Memory B cell (primary cell): ENCODE data around the gene FGF16.

Experiments used
- ATAC-seq: fragments of 150-1000 bp; cut with Tn5 transposase; 2 replicates; pipeline ENCODE4 v1.10.0; 2021; ENCODE audit warnings: low read depth, mild to moderate bottlenecking, moderate library complexity
- DNase-seq, 2 donors: peaks; one replicate each; pipeline ENCODE4 v3.0.0; 2022; ENCODE audit warnings: low spot score in 2 of 2
- H3K27ac Mint-ChIP-seq: one replicate; pipeline ENCODE4 v1.8.0; 2022; ENCODE audit warnings: mild to moderate bottlenecking, moderate library complexity, mixed read lengths
- H3K27me3 Mint-ChIP-seq: one replicate; pipeline ENCODE4 v1.8.0; 2022; ENCODE audit warnings: mixed read lengths
- H3K36me3 Mint-ChIP-seq: one replicate; pipeline ENCODE4 v1.8.0; 2022; ENCODE audit warnings: mild to moderate bottlenecking, mixed read lengths
- H3K4me1 Mint-ChIP-seq: one replicate; pipeline ENCODE4 v1.8.0; 2022; ENCODE audit warnings: mixed read lengths
- H3K4me3 Mint-ChIP-seq: one replicate; pipeline ENCODE4 v1.8.0; 2022; ENCODE audit warnings: mild to moderate bottlenecking, moderate library complexity, mixed read lengths
- H3K9me3 Mint-ChIP-seq: one replicate; pipeline ENCODE4 v1.8.0; 2022; ENCODE audit warnings: mixed read lengths

The FGF16 gene

GRCh38 chrX:77436271-77436670, 10.9 kb upstream of the FGF16 start:
- Mint-ChIP-seq H3K4me3 (no peak overlapping the region), H3K4me1 (no peaks in the 10 kb centered on the region), H3K27me3 (peaks cover 2% of the 10 kb centered on the region), H3K36me3 (no peaks in the 10 kb centered on the region), H3K27ac (no peak overlapping the region), H3K9me3 (no peaks in the 10 kb centered on the region)
- DNase-seq, result no peak
- no peak for ATAC-seq

GRCh38 chrX:77436682-77437081, 10.5 kb upstream of the FGF16 start:
- Mint-ChIP-seq H3K27ac (no peak overlapping the region), H3K9me3 (no peaks in the 10 kb centered on the region), H3K36me3 (no peaks in the 10 kb centered on the region), H3K4me1 (peaks cover 2% of the 10 kb centered on the region), H3K27me3 (peaks cover 4% of the 10 kb centered on the region), H3K4me3 (no peak overlapping the region)
- no peak for DNase-seq
- no peak for ATAC-seq

- Mint-ChIP-seq H3K4me1 (peaks cover 3% of the 10 kb centered on the region), H3K27me3 (peaks cover 16% of the 10 kb centered on the region), H3K27ac (no peak overlapping the region), H3K4me3 (no peak overlapping the region), H3K36me3 (no peaks in the 10 kb centered on the region), H3K9me3 (no peaks in the 10 kb centered on the region)
- DNase-seq, result no peak
- ATAC-seq, result no peak
Measured at GRCh38 chrX:77440330-77440729, 6.9 kb upstream of the FGF16 start.

GRCh38 chrX:77441033-77441432, 6.2 kb upstream of the FGF16 start:
- no peak for ATAC-seq
- no peak overlapping the region for H3K27ac Mint-ChIP-seq

GRCh38 chrX:77441479-77441878, 5.7 kb upstream of the FGF16 start:
- ATAC-seq (no peak), DNase-seq (no peak)
- Mint-ChIP-seq H3K4me1 (peaks cover 3% of the 10 kb centered on the region), H3K27ac (no peak overlapping the region), H3K4me3 (no peak overlapping the region), H3K27me3 (peaks cover 20% of the 10 kb centered on the region), H3K36me3 (no peaks in the 10 kb centered on the region), H3K9me3 (no peaks in the 10 kb centered on the region)

More at GRCh38 chrX:77441033-77441432, 6.2 kb upstream of the FGF16 start:
- no peak for DNase-seq
- no peak overlapping the region for H3K4me3 Mint-ChIP-seq
- no peaks in the 10 kb centered on the region for H3K9me3 Mint-ChIP-seq
- peaks cover 20% of the 10 kb centered on the region for H3K27me3 Mint-ChIP-seq
- H3K36me3 Mint-ChIP-seq, result no peaks in the 10 kb centered on the region
- peaks cover 3% of the 10 kb centered on the region for H3K4me1 Mint-ChIP-seq

GRCh38 chrX:77442728-77443127, 4.5 kb upstream of the FGF16 start:
- Mint-ChIP-seq H3K4me1 (peaks cover 6% of the 10 kb centered on the region), H3K9me3 (no peaks in the 10 kb centered on the region), H3K27me3 (peaks cover 20% of the 10 kb centered on the region), H3K27ac (no peak overlapping the region), H3K4me3 (no peak overlapping the region), H3K36me3 (no peaks in the 10 kb centered on the region)
- ATAC-seq (no peak), DNase-seq (no peak)

- no peaks in the 10 kb centered on the region for H3K36me3 Mint-ChIP-seq
- ATAC-seq, result no peak
- no peak for DNase-seq
- H3K27me3 Mint-ChIP-seq, result peaks cover 25% of the 10 kb centered on the region
- H3K4me3 Mint-ChIP-seq, result no peak overlapping the region
- peaks cover 6% of the 10 kb centered on the region for H3K4me1 Mint-ChIP-seq
- no peaks in the 10 kb centered on the region for H3K9me3 Mint-ChIP-seq
- H3K27ac Mint-ChIP-seq, result no peak overlapping the region
Measured at GRCh38 chrX:77444075-77444474, 3.1 kb upstream of the FGF16 start.

GRCh38 chrX:77444545-77444944, 2.6 kb upstream of the FGF16 start:
- DNase-seq (no peak), ATAC-seq (no peak)
- H3K27ac Mint-ChIP-seq, result no peak overlapping the region
- no peaks in the 10 kb centered on the region for H3K36me3 Mint-ChIP-seq
- H3K9me3 Mint-ChIP-seq, result no peaks in the 10 kb centered on the region
- peaks cover 26% of the 10 kb centered on the region for H3K27me3 Mint-ChIP-seq
- H3K4me3 Mint-ChIP-seq, result no peak overlapping the region
- peaks cover 6% of the 10 kb centered on the region for H3K4me1 Mint-ChIP-seq

- peak overlapping the region; percentile 73 for H3K4me3 Mint-ChIP-seq
- ATAC-seq, result no peak
- H3K4me1 Mint-ChIP-seq, result peaks cover 6% of the 10 kb centered on the region
- peaks cover 26% of the 10 kb centered on the region for H3K27me3 Mint-ChIP-seq
- H3K36me3 Mint-ChIP-seq, result no peaks in the 10 kb centered on the region
- H3K9me3 Mint-ChIP-seq, result no peaks in the 10 kb centered on the region
- H3K27ac Mint-ChIP-seq, result no peak overlapping the region
- no peak for DNase-seq
Measured at GRCh38 chrX:77446029-77446585, 1.1 kb upstream of the FGF16 start.

GRCh38 chrX:77447653-77448569, 722 bp downstream of the FGF16 start:
- DNase-seq, result no peak
- Mint-ChIP-seq H3K4me1 (peaks cover 4% of the 10 kb centered on the region), H3K36me3 (no peaks in the 10 kb centered on the region), H3K4me3 (peak overlapping the region; percentile 43), H3K27ac (no peak overlapping the region), H3K27me3 (peaks cover 21% of the 10 kb centered on the region), H3K9me3 (no peaks in the 10 kb centered on the region)
- ATAC-seq, result peak; percentile 15

- H3K4me3 Mint-ChIP-seq, result no peak overlapping the region
- H3K36me3 Mint-ChIP-seq, result no peaks in the 10 kb centered on the region
- no peak for ATAC-seq
- no peak for DNase-seq
- H3K27me3 Mint-ChIP-seq, result peaks cover 11% of the 10 kb centered on the region
- no peak overlapping the region for H3K27ac Mint-ChIP-seq
- peaks cover 3% of the 10 kb centered on the region for H3K4me1 Mint-ChIP-seq
- H3K9me3 Mint-ChIP-seq, result no peaks in the 10 kb centered on the region
Measured at GRCh38 chrX:77450415-77450814, 3.2 kb downstream of the FGF16 start.

GRCh38 chrX:77450996-77451395, 3.8 kb downstream of the FGF16 start:
- H3K27me3 Mint-ChIP-seq, result peaks cover 7% of the 10 kb centered on the region

GRCh38 chrX:77453190-77453589, 6.0 kb downstream of the FGF16 start:
- Mint-ChIP-seq H3K4me1 (no peaks in the 10 kb centered on the region), H3K4me3 (no peak overlapping the region), H3K27ac (no peak overlapping the region), H3K9me3 (no peaks in the 10 kb centered on the region), H3K36me3 (no peaks in the 10 kb centered on the region), H3K27me3 (peaks cover 5% of the 10 kb centered on the region)
- ATAC-seq (no peak), DNase-seq (no peak)

More at GRCh38 chrX:77450996-77451395, 3.8 kb downstream of the FGF16 start:
- DNase-seq, result no peak
- Mint-ChIP-seq H3K9me3 (no peaks in the 10 kb centered on the region), H3K27ac (no peak overlapping the region), H3K4me1 (peaks cover 3% of the 10 kb centered on the region), H3K4me3 (no peak overlapping the region), H3K36me3 (no peaks in the 10 kb centered on the region)
- no peak for ATAC-seq

GRCh38 chrX:77455437-77455836, 8.2 kb downstream of the FGF16 start:
- Mint-ChIP-seq H3K27ac (no peak overlapping the region), H3K4me3 (no peak overlapping the region), H3K9me3 (no peaks in the 10 kb centered on the region), H3K27me3 (no peaks in the 10 kb centered on the region), H3K36me3 (peaks cover 1% of the 10 kb centered on the region), H3K4me1 (no peaks in the 10 kb centered on the region)
- DNase-seq (no peak), ATAC-seq (no peak)
